OCI-LY1 (cell line): ENCODE measurements around the gene MICB.

Source experiments
- CTCF ChIP-seq: fragments of 200-600 bp; sonication (generic), shearing (Covaris generic); IDR thresholded peaks from 2 replicates; pipeline ENCODE4 v1.5.1; 2017; ENCODE audit warnings: mild to moderate bottlenecking, antibody characterized with exemption, low read length, moderate library complexity, mixed read lengths
- EZH2 ChIP-seq: fragments of 200-600 bp; sonication (generic), shearing (Covaris generic); IDR thresholded peaks from 2 replicates; pipeline ENCODE4 v1.8.0; 2017; ENCODE audit warnings: borderline replicate concordance, mixed run types, mild to moderate bottlenecking, antibody characterized with exemption, low read length, moderate library complexity, mixed read lengths

GRCh38 chr6:31477521-31477920, 20.4 kb upstream of the MICB start:
- no peak for TF ChIP-seq EZH2
- no peak for TF ChIP-seq CTCF
